WI38 (cell line): ENCODE measurements around the gene ADGRV1.
A peak's percentile ranks its signal among the peaks of the same experiment; 100 is the strongest.
"Not testable (repeated sequence)": the region's sequence is repeated elsewhere in the genome, so short reads cannot be mapped to it uniquely, and the experiment has no call there.

Source experiments
- H3K4me3 ChIP-seq: 2 replicates; pipeline ENCODE4 v1.5.1; 2011; ENCODE audit warnings: low read depth, mild to moderate bottlenecking, control low read depth, low read length
- TF ChIP-seq, protein P1 (sequence below): IDR thresholded peaks from 2 replicates; pipeline ENCODE4 v1.5.1; 2012; ENCODE audit warnings: low read depth, mild to moderate bottlenecking, control low read depth, low read length

Gene ADGRV1

GRCh38 chr5:91061946-91062562 lies 503.5 kb downstream of the ADGRV1 start:
- TF ChIP-seq, protein P1, sequence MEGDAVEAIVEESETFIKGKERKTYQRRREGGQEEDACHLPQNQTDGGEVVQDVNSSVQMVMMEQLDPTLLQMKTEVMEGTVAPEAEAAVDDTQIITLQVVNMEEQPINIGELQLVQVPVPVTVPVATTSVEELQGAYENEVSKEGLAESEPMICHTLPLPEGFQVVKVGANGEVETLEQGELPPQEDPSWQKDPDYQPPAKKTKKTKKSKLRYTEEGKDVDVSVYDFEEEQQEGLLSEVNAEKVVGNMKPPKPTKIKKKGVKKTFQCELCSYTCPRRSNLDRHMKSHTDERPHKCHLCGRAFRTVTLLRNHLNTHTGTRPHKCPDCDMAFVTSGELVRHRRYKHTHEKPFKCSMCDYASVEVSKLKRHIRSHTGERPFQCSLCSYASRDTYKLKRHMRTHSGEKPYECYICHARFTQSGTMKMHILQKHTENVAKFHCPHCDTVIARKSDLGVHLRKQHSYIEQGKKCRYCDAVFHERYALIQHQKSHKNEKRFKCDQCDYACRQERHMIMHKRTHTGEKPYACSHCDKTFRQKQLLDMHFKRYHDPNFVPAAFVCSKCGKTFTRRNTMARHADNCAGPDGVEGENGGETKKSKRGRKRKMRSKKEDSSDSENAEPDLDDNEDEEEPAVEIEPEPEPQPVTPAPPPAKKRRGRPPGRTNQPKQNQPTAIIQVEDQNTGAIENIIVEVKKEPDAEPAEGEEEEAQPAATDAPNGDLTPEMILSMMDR: no peak
- H3K4me3 ChIP-seq: no peak overlapping the region

- H3K4me3 ChIP-seq: not testable (repeated sequence)
Measured at GRCh38 chr5:91063098-91063690, 504.6 kb downstream of the ADGRV1 start.

GRCh38 chr5:91065496-91065895 lies 506.9 kb downstream of the ADGRV1 start:
- TF ChIP-seq, protein P1: no peak
- H3K4me3 ChIP-seq: no peak overlapping the region

GRCh38 chr5:91069364-91069763 lies 510.8 kb downstream of the ADGRV1 start:
- H3K4me3 ChIP-seq: no peak overlapping the region
- TF ChIP-seq, protein P1: no peak

GRCh38 chr5:91070761-91071550 lies 512.4 kb downstream of the ADGRV1 start:
- no peak overlapping the region for H3K4me3 ChIP-seq
- TF ChIP-seq, protein P1: no peak

- no peak overlapping the region for H3K4me3 ChIP-seq
- TF ChIP-seq, protein P1: no peak
Measured at GRCh38 chr5:91072881-91073280, 514.3 kb downstream of the ADGRV1 start.

DNA sequence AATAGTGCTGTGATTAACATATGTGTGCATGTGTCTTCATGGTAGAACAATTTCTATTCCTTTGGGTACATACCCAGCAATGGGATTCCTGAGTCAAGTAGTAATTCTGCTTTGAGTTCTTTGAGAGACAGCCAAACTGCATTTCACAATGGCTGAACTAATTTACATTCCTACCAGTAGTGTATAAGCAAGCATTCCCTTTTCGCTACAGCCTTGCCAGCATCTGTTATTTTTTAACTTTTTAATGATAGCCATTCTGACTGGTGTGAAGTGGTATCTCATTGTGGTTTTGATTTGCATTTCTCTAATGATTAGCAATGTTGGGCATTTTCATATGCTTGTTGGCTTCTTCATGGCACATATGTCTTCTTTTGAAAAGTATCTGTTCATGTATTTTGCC lies 516.0 kb downstream of the ADGRV1 start:
- no peak overlapping the region for H3K4me3 ChIP-seq
- TF ChIP-seq, protein P1: peak; percentile 16; the same call in 1 of the 2 replicates
